ENCODE data around the gene HIGD1C.
A peak's percentile ranks its signal among the peaks of the same experiment; 100 is the strongest.
"Not testable (repeated sequence)": the region's sequence is repeated elsewhere in the genome, so short reads cannot be mapped to it uniquely, and the experiment has no call there.

HIGD1C gene

DNA sequence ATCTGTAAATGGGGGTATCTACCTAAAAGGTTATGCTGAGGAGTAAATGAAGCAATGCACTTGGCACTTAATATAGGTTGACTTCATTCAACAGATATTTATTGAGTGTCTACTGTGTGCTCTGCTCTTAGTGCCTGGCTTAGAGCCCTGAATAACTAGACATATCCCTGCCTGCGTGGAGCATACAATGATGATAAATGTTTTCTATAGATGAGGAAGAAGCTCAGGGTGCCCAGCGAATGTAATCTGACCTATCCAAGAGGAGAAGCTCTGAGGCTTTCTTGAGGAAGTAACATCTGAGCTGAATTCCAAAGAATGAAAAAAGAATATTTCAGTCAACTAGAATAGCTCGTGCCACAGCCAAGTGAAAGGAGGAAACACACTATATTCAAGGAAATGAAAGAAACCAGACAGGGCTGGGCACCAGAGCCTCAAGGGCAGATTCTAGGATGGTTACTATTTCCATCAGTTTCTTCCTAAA, 17.9 kb upstream of the HIGD1C start:
- peak; percentile 48 for DNase-seq

DNA sequence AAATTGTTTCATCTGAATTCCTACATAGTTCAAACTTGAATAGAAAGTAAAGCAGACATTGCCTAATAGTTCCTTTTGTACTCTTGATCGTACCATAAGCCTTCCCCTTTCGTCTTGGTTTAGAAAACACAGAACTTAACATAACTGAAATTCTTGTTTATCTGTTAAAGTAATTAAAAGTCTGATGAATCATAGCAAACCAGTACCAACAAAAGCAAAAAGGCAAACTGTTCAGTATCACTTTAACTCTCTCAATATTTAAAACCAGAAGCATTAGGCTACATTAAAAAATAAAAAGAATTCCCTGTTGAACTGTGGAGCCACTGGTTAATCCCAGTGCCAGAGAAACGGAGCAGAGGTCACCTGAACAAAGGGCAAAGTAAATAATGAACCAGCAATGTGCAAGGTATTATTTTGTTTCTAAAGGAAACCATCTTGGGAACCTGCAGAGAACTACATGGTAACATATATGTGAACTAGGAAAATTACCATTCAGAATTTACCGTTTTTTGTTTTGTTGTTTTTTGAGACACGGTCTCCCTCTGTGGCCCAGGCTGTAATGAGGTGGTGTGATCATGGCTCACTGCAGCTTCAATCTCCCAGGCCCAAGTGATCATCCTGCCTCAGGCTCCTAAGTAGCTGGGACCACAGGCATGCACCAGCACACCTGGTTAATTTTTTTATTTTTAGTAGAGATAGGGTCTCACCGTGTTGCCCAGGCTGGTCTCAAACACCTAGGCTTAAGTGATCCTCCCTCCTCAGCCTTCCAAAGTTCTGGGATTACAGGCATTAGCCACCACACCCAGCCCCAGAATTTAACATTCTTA, 17.1 kb upstream of the HIGD1C start:
- peak; percentile 42 for DNase-seq

DNA sequence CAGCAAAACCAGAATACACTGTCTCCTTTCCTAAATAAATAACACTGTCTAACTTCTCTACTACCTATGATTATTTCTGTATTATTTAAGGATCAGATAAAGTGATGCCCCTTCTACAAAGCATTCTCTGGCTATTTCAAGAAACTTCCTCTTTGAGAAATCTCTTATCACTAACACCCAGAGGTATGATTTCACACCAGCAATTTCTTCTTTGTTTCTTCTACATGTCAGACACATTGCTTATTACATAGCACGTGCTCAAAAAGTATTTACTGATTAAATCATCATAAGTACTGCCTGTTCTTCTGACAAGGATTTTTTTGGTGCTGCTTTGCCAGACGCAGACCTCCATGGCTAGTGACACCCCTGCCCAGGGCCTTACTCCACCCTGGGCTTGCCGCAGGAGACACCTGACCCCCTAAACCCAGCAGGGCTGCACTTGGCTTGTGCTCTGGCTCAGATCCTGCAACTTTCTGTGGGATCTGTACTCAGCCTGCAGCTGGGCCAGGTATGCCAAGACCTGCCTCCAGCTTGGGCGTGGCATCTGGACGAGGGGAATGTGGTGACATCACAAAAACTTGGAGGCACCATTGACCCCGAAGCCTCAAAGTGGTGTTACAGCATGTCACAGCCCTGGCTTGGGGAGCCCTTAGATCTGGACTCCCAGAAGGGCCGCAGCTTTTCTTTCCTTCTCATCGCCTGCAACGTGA, 15.4 kb upstream of the HIGD1C start:
- peak; percentile 93 for DNase-seq

DNA sequence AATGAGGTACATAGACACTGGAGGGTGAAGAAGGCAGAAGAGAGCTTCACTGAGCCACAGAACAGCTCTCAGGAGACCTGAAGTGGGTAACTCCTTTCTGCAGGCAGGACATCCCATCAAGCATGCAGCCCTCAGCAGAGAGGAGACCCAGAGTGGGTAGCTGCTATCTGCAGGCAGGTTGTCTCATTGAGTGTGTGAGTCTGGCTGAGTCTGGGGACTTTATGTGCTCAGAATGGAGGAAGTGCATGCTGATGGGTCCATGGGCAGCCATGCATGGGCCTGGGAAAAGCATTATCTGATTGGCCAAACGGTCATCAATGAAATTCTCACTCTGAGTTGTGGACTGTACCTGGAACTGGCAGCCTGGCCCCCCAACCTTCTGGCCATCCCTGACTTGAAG, 14.7 kb upstream of the HIGD1C start:
- peak; percentile 57 for DNase-seq

DNA sequence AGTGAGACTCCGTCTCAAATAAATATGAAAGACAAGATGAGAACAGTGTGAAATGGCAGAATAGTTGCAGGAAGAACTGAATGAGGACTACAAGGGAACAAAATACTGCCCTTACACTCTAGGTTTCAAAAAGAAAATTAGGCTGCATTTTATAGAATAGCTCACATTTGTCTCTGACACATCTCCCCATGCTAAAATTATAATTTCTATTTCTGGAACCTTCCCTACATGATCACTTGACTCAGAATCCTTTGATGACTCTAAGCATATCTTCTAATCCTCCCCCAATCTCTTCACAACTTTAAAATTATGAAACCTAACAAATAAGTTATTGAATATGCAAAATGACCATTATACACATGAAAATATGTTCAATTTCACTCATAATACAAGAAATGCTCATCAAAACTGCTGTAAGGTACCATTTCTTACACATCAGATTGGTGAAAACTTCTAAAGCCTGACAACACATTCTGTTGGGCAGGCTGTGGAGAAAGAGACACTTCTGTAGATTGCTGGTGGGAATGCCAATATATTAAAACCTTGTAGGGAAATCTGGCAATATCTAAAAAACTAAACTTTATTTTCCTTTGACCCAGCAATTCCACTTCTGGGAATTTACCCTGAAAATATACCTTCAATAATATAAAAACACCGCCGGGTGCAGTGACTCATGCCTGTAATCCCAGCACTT, 4.3 kb upstream of the HIGD1C start:
- DNase-seq: no peak

DNA sequence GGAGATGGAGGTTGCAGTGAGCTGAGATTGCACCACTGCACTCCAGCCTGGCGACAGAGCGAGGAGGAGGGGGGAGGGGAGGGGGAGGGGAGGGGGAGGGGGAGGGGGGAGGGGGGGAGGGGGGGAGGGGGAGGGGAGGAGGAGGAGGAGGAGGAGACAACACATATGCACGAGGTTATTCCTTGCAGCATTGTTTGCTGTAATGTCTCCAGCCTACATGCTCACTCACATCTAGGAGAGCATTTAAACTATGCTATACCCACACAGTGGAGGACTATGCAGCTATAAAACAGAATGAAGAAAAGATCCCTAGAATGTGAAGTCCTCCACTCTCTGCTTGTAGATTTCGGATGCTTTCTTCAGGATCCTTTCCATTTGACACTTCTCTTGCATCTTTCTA, 3.5 kb upstream of the HIGD1C start:
- DNase-seq: no peak

DNA sequence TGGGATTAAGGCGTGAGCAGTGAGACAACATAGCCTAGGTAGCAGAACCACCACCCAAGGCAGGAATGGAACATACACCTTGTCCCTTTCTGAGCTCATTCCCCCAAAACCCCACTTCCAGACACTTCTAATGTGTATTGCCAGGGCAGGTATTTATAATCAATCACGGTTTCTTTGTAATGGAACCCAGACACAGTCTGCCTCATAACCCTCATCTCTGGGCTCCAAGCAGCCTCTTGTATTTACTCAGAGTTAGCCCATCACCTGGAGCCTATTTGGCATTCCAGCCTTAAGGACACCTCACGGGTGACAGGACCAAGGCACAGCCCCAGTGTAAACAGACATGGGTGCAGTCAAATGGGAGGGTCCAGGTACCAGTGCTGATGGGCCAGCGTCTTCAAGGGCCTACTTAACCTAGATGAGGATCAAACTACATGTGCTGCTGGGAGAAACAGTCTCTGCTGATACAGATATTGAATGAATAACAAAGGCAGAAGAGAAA, 2.5 kb upstream of the HIGD1C start:
- DNase-seq: no peak

DNA sequence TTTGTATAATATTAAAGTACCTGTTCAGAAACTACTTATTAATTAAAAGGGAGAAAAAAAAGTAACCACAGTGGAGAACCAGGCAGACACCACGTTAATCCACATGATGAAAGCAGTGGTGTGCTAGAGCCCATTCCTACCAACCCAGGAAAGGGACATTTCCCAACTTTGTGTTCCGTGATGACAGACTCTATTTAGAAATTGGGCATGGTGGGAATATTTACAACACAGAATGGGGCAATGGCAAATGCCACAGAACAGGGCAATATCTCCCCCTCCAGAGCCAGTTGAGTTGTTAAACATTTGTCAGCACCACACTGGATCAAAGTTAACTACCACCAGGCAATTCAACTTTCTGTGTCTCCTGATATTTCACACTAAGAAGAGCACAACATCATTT, 1.2 kb upstream of the HIGD1C start:
- DNase-seq: no peak

DNA sequence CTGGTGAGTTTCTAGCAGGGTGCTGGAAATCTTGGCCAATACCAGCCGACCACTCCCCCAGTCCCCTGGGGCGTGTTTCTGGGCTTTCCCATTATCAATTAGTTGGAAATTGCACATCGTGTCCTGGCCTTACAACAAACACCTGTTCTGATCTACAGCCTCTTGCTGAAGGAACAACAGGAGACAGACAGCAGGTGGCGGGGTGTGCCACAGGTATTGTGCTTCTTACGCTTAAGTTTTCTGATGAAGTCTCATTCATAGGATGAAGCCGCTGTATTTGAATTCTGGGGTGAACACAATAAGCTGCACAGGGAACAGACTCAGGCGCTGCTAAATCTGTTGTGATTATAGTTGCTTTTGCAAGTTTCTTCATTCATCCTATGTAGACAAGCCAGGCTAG, 703 bp downstream of the HIGD1C start:
- DNase-seq: no peak

DNA sequence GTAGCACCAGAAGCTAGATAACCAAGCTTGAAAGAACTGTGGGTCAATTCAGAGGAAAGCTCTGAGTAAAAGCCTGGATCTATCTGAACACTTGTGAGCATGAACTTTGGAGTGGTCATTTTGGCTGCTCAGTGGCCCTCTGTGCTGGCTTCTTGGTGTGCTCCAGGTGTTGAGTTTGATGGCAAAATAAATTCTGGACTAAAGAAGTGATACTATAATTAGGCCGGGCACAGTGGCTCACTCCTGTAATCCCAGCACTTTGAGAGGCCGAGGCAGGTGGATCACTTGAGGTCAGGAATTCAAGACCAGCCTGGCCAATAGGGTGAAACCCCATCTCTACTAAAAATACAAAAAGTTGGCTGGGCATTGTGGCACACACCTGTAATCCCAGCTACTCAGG, 2.4 kb downstream of the HIGD1C start:
- not testable (repeated sequence) for DNase-seq

DNA sequence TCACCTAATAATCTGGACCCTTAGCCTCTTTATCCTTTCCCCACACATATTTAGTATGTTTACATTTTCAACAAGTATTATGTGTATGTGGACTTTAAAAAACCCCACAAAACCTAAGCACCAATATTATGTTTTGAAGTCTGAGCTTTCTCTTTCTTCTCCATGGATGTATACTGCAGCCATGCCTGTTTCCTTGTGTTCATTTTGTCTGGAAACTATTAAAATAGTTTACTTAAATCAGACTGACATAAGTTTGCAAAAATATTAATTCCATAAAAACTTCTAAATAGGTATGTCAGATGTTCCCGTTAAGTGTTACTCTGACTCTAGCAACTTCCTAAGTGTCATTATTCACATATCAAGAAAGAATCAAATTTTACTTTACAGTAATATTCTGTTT, 2.9 kb downstream of the HIGD1C start:
- DNase-seq: no peak

DNA sequence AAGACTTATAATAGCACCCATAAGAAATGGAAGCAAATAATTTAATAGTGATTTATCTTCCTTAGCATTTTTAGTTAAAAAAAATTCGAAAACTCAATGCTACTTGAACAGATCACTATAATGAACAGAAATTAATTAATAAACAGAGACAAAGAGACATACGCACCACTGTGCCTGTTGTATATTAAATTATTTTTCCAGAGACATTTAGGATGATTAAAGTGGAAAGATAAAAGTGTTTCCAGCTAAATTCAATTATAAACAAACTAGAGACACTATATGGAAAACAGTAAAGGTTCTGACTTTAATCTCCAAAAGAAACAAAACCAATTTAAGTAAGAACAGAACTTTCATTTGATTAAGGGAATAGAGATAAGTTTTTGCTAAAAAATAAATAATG, 3.4 kb downstream of the HIGD1C start:
- DNase-seq: no peak

DNA sequence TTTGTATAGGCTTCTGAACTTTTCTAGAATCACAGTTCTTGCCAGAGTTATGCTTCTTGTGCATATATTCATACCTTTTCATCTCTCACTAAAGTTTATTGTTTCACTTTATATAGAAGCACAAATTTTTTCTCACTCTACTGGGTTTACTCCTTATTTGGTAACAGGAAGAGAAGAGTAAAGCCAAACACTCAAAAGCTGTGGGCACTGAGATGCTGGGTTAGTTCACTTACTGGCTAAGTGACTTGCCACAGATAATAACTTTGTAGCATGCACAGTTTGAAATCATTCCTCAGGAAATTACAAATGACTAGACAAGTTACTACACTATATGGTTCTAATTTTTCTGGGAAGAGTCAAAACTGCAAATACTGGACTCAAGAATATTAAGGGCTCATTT, 7.8 kb downstream of the HIGD1C start:
- peak; percentile 20 for DNase-seq

DNA sequence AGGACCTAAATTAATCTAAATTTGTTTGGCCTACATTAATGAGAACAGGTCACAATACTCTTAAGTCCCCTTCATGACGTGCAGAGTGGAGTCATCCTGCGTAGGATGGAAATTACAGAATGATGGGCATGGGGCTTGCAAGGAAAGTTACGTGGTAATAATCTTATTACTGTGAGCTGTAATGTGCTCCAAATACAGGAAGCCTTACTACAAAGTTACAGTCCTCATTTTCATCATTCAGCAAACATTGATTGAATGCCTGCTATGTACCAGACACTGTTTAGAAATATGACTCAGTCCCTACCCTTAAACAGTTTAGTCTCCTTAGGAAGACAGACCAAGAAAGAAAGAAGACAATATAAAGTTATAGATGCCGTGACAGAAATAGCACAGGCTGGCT, 9.4 kb downstream of the HIGD1C start:
- DNase-seq: no peak

DNA sequence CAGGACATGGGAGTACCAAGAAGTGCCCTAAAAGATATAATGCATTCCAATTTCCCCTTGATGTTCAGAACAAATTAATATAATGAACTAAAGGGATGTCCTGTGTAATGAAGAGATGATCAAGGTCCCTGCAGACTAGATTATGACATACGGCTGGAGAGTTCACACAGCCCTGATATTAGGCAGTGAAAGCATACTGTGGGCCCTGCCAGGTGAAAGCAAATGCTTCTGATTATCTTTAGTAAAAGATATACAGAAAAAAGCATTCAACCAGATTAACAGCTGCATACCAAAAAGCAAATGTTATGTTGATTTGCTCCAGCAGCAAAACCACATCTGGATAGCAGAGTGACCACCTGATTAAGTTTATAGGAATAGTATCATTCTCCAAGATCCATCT, 12.1 kb downstream of the HIGD1C start:
- DNase-seq: no peak

DNA sequence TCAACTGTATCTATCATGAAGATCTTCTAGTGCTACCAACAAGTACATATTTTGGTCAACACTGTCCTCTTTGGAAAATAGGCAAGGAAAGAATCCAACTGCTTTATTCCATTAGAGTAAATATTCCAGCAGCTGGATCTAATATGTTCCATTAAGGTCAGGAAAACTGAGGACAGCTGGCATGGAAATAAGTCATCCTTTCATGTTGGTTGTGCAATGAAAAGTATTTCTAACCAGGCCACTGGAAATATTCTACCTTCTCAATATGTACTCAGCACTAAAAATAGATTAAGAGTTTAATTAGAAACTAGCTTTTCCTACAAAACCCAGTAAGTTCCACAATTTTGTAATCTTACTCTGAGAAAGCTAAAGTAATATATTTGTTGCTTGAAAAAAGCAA, 19.6 kb downstream of the HIGD1C start:
- no peak for DNase-seq

DNA sequence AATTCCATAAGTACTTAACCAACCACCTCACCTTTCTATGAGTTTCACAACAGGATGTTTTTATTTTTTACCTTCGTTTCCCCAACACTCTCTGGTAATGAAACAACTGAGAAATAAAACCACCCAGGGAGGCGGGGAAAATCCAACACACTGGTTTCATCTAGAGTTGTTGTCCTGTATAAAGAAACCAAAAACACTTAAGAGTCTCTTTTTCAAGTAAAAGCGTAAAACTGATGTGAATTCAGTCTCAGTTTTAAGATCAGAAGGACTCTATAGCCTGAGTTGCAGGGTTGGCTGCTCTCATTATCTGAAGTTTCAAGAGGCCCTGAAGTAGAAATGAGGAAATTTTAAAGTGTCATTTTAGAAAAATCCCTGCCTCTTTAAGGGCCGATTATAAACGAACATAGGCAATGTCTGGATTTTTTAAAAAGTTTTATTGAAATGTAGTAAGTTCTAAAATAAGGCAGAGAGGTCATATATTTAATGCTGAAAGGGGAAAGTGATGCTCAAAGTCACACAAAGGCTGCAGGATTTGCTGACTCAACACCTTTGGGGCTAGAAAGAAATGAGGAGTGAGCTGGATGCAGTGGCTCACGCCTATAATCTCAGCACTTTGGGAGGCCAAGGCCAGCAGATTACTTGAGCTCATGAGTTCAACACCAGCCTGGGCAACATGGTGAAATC, 27.2 kb downstream of the HIGD1C start:
- DNase-seq: no peak

DNA sequence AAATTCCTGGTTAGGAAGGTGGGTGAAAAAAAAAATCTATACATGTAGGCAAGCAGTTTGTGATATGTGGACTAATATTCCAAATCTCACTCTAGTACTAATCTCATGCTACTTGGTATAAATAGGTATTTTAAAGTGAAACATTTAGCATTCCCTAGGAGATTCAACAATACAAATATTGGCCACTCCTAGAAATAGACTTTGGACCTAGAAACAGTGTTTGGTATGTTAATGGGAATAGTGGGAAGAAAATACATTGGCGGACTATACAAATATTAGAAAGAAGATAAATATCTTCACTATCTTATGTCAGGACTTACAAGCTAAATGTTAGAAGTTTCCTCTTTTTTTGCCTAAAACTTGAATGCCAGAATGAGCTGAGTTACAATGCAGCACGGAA, 28.2 kb downstream of the HIGD1C start:
- DNase-seq: no peak

DNA sequence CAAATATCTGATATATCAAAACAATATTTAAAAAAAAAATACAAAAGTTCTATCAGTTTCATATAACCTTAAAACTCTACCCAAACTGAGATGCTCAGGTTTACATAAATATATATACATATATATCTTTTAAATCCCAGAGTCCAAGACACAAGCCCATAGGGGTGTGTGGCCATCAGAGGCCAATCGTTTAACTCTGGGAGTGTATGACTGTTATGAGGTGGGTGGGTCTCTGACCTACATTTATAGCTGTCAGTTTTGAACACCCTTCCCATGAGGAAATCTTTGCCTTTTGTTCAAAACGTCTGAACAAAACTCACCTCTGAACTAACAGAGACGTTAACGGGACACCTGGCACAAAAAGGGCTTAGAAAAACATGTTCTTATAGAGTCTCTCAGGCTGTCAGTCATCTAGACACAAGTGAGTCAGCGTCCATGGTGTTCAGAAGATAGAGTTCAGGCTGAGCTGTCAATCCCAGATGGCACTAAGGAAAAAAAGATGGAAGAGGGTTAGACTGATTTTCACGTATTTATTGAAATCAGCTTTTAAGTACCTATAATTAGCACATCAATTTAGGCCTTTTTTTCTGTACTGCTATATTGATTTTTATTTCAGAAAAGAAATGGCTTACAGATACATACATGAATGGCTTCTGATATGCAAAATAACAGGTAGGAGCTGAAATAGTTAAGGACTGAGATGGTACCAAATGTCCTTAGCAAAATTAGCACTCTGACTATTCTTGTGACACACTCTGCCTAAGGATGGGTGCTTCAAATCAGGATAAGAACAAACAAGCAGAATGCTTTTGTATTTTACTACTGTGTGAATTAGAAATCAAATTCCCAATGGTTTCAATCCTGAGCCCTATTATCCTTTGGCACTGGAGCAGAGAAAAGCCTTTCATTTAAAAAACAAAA, 29.2 kb downstream of the HIGD1C start:
- DNase-seq: no peak

DNA sequence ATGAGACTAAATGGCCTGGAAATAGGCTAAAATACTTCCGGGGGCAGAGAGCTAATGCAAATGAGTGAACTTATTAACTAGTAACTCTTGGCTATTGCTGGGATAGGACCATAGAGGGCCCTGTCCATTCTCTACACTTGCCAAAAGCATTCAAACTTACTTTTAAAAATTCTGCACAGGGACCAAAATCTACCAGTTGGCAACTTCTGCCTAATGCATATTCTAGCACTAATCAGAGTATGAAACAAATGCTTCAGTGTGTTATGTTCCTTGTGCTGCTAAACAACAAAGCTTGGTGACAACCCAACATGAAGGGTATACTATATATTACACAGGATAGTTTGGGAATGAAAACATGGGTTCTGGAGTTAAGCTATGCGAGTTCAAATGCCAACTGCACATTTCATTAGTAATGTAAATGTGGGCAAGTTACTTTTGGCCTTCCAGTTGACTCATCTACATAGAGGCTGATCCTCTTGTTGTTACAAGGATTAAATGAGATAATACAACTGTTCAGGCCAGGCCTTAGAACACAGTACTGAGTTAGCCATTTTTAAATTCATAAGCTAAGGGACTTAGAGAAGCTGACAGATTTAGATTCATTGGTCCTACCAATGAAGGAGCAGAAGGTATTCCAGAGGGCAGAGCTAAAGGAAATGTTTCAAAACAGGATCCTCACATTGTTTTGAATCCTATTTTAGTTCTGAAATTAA, 32.4 kb downstream of the HIGD1C start:
- DNase-seq: no peak

DNA sequence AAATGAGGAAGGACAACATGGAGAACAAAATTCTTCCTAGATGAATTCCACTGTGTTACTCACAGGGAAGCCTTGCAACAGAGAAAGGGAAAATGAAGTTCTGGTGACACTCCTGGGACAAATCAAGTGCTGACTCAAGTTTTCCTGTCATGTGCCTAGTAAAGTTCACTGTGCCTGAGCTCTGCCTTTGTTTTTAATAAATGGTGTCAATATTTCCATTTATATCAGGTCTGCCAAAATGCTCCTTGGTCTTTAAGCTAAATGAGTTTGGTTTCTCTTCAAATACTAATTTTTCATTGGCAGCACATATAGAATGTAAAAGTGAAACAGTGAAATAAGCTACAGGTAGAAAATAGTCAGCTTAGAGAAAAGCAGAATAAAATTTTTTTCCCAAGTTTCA, 33.0 kb downstream of the HIGD1C start:
- no peak for DNase-seq
